Astrocyte of the spinal cord (primary cell): Measurements from ENCODE around the gene TRAFD1.
"Not testable (repeated sequence)": the region's sequence is repeated elsewhere in the genome, so short reads cannot be mapped to it uniquely, and the experiment has no call there.

Source experiments
- DNase-seq: peaks from one replicate; pipeline ENCODE4 v3.0.0; 2011; ENCODE audit warnings: low read depth, low spot score
- H3K4me3 ChIP-seq: 2 replicates; pipeline ENCODE4 v1.5.1; 2011; ENCODE audit warnings: low read depth, mild to moderate bottlenecking, low read length, moderate library complexity
- in situ Hi-C: cut with HindIII; loops from 2 replicates; pipeline ENCODE4 v1.10.0; 2017; ENCODE audit warnings: low sequenced_read_pairs
- TF ChIP-seq, protein P1 (sequence below): IDR thresholded peaks from 2 replicates; pipeline ENCODE4 v1.5.1; 2012; ENCODE audit warnings: low read depth, mild to moderate bottlenecking, low read length, inconsistent platforms

TRAFD1 gene

DNA sequence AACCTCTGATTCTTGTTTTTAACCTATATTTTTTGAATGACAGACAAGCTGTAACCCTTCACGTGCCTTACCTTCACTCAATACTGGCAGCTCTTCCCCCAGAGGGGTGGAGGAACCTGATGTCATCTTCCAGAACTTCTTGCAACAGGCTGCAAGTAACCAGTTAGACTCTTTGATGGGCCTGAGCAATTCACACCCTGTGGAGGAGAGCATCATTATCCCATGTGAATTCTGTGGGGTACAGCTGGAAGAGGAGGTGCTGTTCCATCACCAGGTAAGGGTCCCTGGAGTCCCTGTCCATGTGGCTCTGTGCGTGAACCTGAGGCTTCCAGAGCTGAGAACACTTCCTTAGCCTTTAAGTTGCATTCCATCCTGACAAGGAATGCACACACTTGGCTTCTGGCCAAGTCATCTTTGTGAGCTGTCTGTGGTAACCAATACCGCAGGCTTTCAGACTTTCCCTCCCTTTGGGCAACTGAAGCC is 22.7 kb downstream of the TRAFD1 start:
- H3K4me3 ChIP-seq, result no peak overlapping the region
- DNase-seq, result peak; percentile 76
- in situ Hi-C loops, result no loop called here
- TF ChIP-seq, protein P1, sequence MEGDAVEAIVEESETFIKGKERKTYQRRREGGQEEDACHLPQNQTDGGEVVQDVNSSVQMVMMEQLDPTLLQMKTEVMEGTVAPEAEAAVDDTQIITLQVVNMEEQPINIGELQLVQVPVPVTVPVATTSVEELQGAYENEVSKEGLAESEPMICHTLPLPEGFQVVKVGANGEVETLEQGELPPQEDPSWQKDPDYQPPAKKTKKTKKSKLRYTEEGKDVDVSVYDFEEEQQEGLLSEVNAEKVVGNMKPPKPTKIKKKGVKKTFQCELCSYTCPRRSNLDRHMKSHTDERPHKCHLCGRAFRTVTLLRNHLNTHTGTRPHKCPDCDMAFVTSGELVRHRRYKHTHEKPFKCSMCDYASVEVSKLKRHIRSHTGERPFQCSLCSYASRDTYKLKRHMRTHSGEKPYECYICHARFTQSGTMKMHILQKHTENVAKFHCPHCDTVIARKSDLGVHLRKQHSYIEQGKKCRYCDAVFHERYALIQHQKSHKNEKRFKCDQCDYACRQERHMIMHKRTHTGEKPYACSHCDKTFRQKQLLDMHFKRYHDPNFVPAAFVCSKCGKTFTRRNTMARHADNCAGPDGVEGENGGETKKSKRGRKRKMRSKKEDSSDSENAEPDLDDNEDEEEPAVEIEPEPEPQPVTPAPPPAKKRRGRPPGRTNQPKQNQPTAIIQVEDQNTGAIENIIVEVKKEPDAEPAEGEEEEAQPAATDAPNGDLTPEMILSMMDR, result no peak

DNA sequence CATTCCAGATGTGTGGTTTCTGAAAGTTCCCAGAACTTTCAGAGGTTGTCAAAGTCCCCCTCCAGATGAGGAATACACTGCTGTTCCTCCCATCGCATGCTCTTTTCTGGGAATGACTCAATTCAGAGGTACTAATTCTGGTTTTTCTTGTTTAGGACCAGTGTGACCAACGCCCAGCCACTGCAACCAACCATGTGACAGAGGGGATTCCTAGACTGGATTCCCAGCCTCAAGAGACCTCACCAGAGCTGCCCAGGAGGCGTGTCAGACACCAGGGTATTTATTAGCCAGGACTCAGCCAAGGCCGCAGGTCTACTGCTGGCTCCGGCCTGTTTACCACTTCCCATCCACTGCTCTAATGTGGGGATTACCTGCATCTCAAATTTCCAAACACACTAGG is 24.2 kb downstream of the TRAFD1 start:
- H3K4me3 ChIP-seq, result no peak overlapping the region
- in situ Hi-C loops, result no loop called here
- TF ChIP-seq, protein P1, result no peak
- no peak for DNase-seq

DNA sequence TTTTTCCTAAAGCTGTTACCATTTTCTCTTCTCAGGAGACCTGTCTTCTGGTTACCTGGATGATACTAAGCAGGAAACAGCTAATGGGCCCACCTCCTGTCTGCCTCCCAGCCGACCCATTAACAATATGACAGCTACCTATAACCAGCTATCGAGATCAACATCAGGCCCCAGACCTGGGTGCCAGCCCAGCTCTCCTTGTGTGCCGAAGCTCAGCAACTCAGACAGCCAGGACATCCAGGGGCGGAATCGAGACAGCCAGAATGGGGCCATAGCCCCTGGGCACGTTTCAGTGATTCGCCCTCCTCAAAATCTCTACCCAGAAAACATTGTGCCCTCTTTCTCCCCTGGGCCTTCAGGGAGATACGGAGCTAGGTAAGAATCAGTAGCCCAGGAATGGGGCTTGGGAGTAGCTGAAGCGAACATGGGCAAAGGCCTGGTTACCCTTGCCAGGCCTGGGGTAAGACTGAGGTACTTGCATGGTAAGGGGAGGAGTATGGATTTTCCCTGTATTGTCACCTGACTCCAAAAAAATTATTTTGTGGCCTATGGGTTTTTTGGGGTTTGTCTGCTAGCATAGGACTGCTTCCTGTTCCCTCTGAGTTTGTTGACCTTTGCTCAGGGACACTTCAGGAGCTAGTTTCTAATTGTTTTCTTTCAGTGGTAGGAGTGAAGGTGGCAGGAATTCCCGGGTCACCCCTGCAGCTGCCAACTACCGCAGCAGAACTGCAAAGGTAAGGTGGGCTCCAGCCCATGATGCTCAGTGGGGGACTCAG is 26.6 kb downstream of the TRAFD1 start:
- no peak overlapping the region for H3K4me3 ChIP-seq
- TF ChIP-seq, protein P1, result no peak
- in situ Hi-C loops, result no loop called here
- no peak for DNase-seq

DNA sequence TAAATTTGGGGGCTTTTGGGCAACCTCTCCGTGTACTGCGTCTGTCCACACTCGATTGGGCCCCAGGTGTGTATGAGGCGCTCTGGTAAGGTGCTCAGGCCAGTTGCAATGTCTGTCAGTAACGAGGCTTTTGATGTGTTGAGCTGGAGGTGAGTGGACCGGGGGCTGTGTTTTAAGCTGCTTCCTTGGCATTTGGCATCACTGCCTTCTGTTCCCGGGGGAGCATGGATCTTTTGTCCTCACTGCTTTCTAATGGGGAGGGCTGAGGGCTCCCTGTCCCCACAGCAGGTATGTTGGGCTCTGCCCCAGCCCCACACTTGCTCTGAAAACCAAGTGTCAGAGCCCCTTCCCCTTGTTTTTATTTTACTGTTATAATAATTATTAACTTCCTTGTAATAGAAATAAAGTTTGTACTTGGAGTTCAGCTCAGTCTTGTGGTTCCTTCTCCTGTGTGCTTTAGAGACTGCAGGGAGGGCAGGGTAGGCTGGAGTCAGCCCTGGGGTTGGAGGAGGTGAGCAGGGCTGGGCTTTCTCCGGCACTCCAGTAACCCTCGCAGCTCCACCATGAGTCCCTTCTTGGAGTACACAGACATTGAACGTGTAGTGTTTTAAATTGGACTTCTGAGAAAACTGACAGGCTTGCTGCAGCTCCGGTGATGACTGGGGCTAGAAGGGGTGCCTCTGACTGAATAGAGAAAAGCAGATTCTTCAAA is 28.0 kb downstream of the TRAFD1 start:
- no peak overlapping the region for H3K4me3 ChIP-seq
- TF ChIP-seq, protein P1, result no peak
- in situ Hi-C loops, result no loop called here
- DNase-seq, result no peak

DNA sequence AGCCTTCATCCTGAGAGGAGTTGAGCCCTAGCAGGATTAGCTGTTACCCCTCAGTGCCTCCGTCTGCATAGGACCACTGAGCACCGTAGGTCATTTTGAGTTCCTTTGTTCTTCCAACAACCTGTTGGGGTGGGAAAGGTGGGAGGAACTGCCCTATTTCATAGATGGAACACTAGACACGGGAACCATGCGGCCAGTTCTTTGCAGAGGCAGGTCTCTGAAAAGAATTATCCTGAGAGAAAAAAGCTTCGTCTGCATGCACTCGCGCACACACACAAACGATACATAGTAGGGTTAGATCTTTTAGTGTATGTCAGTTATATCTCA is 28.5 kb downstream of the TRAFD1 start:
- in situ Hi-C loops, result no loop called here
- no peak for DNase-seq
- H3K4me3 ChIP-seq, result no peak overlapping the region
- TF ChIP-seq, protein P1, result no peak

DNA sequence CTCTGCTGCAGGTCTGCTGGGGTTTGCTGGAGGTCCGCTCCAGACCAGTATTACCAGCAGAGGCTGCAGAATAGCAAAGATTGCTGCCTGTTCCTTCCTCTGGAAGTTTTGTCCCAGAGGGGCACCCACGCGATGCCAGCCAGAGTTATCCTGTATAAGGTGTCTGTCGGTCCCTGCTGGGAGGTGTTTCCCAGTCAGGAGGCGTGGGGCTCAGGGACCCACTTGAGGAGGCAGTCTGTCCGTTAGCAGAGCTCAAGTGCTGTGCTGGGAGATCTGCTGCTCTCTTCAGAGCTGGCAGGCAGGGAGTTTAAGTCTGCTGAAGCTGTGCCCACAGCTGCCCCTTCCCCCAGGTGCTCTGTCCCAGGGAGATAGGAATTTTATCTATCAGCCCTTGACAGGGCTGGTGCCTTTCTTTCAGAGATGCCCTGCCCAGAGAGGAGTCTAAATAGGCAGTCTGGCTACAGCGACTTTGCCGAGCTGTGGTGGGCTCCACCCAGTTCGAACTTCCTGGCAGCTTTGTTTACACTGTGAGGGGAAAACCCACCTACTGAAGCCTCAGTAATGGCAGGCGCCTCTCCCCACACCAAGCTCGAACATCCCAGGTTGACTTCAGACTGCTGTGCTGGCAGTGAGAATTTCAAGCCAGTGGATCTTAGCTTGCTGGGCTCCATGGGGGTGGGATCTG is 33.2 kb downstream of the TRAFD1 start:
- in situ Hi-C loops, DNase-seq, H3K4me3 ChIP-seq: not testable (repeated sequence)

DNA sequence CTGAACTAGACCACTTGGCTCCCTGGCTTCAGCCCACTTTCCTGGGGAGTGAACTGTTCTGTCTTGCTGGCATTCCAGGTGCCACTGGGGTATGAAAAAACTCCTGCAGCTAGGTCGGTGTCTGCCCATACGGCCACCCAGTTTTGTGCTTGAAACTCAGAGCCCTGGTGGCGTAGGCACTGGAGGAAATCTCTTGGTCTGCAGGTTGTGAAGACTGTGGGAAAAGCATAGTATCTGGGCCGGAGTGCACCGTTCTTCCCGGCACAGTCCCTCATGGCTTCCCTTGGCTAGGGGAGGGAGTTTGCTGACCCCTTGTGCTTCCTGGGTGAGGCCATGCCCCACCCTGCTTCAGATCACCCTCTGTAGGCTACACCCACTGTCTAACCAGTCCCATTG is 33.8 kb downstream of the TRAFD1 start:
- TF ChIP-seq, protein P1, result no peak
- no peak overlapping the region for H3K4me3 ChIP-seq
- no peak for DNase-seq
- in situ Hi-C loops, result no loop called here
